RPMI7951 (cell line): ENCODE measurements around the gene LRRC4C. TPM values are rescaled to one million over a fixed set of nuclear protein-coding genes. Genes with fewer than 3 reads are reported as not detected.

ENCODE experiments used
- DNase-seq: peaks from one replicate; pipeline ENCODE4 v3.0.0-alpha.2; 2012; ENCODE audit warnings: low read depth
- total RNA-seq: library from RNA; depleted of rRNA; stranded (reverse); fragments of >200 nt; shearing (Covaris generic); gene quantifications from 2 replicates; pipeline ENCODE4 v1.2.3, GENCODE V29; 2014; rRNA removed

The LRRC4C gene
- total RNA-seq = not detected in 2 replicates

- no peak for DNase-seq
Measured at GRCh38 chr11:41459465-41460401, at the start of gene LRRC4C. Gene LRRC4C (minus strand): TSS chr11:41459652.

GRCh38 chr11:41508121-41508520 lies 48.7 kb upstream of the LRRC4C start:
- DNase-seq = no peak

- no peak for DNase-seq
Measured at GRCh38 chr11:41499429-41499828, 40.0 kb upstream of the LRRC4C start.

- no peak for DNase-seq
Measured at GRCh38 chr11:41498726-41499125, 39.3 kb upstream of the LRRC4C start.

GRCh38 chr11:41497974-41498373 lies 38.5 kb upstream of the LRRC4C start:
- no peak for DNase-seq

GRCh38 chr11:41494716-41495115 lies 35.3 kb upstream of the LRRC4C start:
- no peak for DNase-seq

GRCh38 chr11:41486424-41486823 lies 27.0 kb upstream of the LRRC4C start:
- DNase-seq = no peak

GRCh38 chr11:41483956-41484355 lies 24.5 kb upstream of the LRRC4C start:
- no peak for DNase-seq

- no peak for DNase-seq
Measured at GRCh38 chr11:41479179-41479578, 19.7 kb upstream of the LRRC4C start.

- DNase-seq = peak; percentile 1
Measured at GRCh38 chr11:41461057-41461681, 1.7 kb upstream of the LRRC4C start.

GRCh38 chr11:41458641-41459040 lies 811 bp downstream of the LRRC4C start:
- no peak for DNase-seq

GRCh38 chr11:41458154-41458553 lies 1.3 kb downstream of the LRRC4C start:
- DNase-seq = no peak

- no peak for DNase-seq
Measured at GRCh38 chr11:41457216-41458014, 2.0 kb downstream of the LRRC4C start.

- DNase-seq = no peak
Measured at GRCh38 chr11:41456269-41456668, 3.2 kb downstream of the LRRC4C start.

- DNase-seq = no peak
Measured at GRCh38 chr11:41451011-41451410, 8.4 kb downstream of the LRRC4C start.

- no peak for DNase-seq
Measured at GRCh38 chr11:41449483-41450050, 9.9 kb downstream of the LRRC4C start.

- DNase-seq = no peak
Measured at GRCh38 chr11:41446566-41446965, 12.9 kb downstream of the LRRC4C start.

GRCh38 chr11:41446107-41446506 lies 13.3 kb downstream of the LRRC4C start:
- no peak for DNase-seq

- DNase-seq = no peak
Measured at GRCh38 chr11:41437006-41437490, 22.4 kb downstream of the LRRC4C start.

GRCh38 chr11:41435531-41435930 lies 23.9 kb downstream of the LRRC4C start:
- no peak for DNase-seq

- no peak for DNase-seq
Measured at GRCh38 chr11:41431784-41432183, 27.7 kb downstream of the LRRC4C start.

GRCh38 chr11:41419901-41420300 lies 39.6 kb downstream of the LRRC4C start:
- DNase-seq = no peak
